Nephron progenitor cell (in vitro differentiated cells): Measurements from ENCODE around the gene ALDH5A1.
A peak's percentile ranks its signal among the peaks of the same experiment; 100 is the strongest.

Source experiments
- DNase-seq: peaks from one replicate; pipeline ENCODE4 v3.0.0; 2021
- H3K27ac Mint-ChIP-seq: 2 replicates; pipeline ENCODE4 v1.8.0; 2021; ENCODE audit warnings: mild to moderate bottlenecking, moderate library complexity, mixed read lengths
- H3K27me3 Mint-ChIP-seq: 2 replicates; pipeline ENCODE4 v1.8.0; 2021; ENCODE audit warnings: mild to moderate bottlenecking, low read depth, mixed read lengths; ENCODE audit not compliant: poor library complexity
- H3K36me3 Mint-ChIP-seq: 2 replicates; pipeline ENCODE4 v1.8.0; 2021; ENCODE audit warnings: low read depth, mixed read lengths
- H3K4me1 Mint-ChIP-seq: 2 replicates; pipeline ENCODE4 v1.8.0; 2021; ENCODE audit warnings: mixed read lengths
- H3K4me3 Mint-ChIP-seq: 2 replicates; pipeline ENCODE4 v1.8.0; 2021; ENCODE audit warnings: mild to moderate bottlenecking, moderate library complexity, mixed read lengths
- H3K9me3 Mint-ChIP-seq: 2 replicates; pipeline ENCODE4 v1.8.0; 2021; ENCODE audit warnings: mild to moderate bottlenecking, moderate library complexity, mixed read lengths
- TF ChIP-seq, protein P1 (sequence below): fragments of 200-600 bp; sonication (generic); IDR thresholded peaks from 2 replicates; pipeline ENCODE4 v1.5.0; 2021; ENCODE audit warnings: antibody characterized with exemption

Gene ALDH5A1

GRCh38 chr6:24568683-24569082 lies 73.9 kb downstream of the ALDH5A1 start:
- TF ChIP-seq, protein P1, sequence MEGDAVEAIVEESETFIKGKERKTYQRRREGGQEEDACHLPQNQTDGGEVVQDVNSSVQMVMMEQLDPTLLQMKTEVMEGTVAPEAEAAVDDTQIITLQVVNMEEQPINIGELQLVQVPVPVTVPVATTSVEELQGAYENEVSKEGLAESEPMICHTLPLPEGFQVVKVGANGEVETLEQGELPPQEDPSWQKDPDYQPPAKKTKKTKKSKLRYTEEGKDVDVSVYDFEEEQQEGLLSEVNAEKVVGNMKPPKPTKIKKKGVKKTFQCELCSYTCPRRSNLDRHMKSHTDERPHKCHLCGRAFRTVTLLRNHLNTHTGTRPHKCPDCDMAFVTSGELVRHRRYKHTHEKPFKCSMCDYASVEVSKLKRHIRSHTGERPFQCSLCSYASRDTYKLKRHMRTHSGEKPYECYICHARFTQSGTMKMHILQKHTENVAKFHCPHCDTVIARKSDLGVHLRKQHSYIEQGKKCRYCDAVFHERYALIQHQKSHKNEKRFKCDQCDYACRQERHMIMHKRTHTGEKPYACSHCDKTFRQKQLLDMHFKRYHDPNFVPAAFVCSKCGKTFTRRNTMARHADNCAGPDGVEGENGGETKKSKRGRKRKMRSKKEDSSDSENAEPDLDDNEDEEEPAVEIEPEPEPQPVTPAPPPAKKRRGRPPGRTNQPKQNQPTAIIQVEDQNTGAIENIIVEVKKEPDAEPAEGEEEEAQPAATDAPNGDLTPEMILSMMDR = no peak
- Mint-ChIP-seq H3K27me3 (peaks cover 11% of the 10 kb centered on the region), H3K4me3 (no peak overlapping the region), H3K36me3 (no peaks in the 10 kb centered on the region), H3K9me3 (no peaks in the 10 kb centered on the region), H3K27ac (no peak overlapping the region), H3K4me1 (no peaks in the 10 kb centered on the region)
- no peak for DNase-seq

- no peaks in the 10 kb centered on the region for H3K9me3 Mint-ChIP-seq
- no peaks in the 10 kb centered on the region for H3K36me3 Mint-ChIP-seq
- H3K27ac Mint-ChIP-seq = no peak overlapping the region
- no peaks in the 10 kb centered on the region for H3K4me1 Mint-ChIP-seq
- TF ChIP-seq, protein P1 = no peak
- DNase-seq = no peak
- no peak overlapping the region for H3K4me3 Mint-ChIP-seq
- H3K27me3 Mint-ChIP-seq = peaks cover 12% of the 10 kb centered on the region
Observed at GRCh38 chr6:24569811-24570210, 75.0 kb downstream of the ALDH5A1 start.

- no peak overlapping the region for H3K4me3 Mint-ChIP-seq
- TF ChIP-seq, protein P1 = no peak
- no peaks in the 10 kb centered on the region for H3K4me1 Mint-ChIP-seq
- H3K36me3 Mint-ChIP-seq = no peaks in the 10 kb centered on the region
- no peak overlapping the region for H3K27ac Mint-ChIP-seq
- peaks cover 11% of the 10 kb centered on the region for H3K27me3 Mint-ChIP-seq
- no peaks in the 10 kb centered on the region for H3K9me3 Mint-ChIP-seq
- DNase-seq = no peak
Observed at GRCh38 chr6:24571361-24571760, 76.6 kb downstream of the ALDH5A1 start.

GRCh38 chr6:24574809-24575208 lies 80.0 kb downstream of the ALDH5A1 start:
- Mint-ChIP-seq H3K4me3 (no peak overlapping the region), H3K9me3 (no peaks in the 10 kb centered on the region), H3K27me3 (peaks cover 24% of the 10 kb centered on the region), H3K4me1 (no peaks in the 10 kb centered on the region), H3K27ac (no peak overlapping the region), H3K36me3 (no peaks in the 10 kb centered on the region)
- TF ChIP-seq, protein P1 = no peak
- DNase-seq = no peak

DNA sequence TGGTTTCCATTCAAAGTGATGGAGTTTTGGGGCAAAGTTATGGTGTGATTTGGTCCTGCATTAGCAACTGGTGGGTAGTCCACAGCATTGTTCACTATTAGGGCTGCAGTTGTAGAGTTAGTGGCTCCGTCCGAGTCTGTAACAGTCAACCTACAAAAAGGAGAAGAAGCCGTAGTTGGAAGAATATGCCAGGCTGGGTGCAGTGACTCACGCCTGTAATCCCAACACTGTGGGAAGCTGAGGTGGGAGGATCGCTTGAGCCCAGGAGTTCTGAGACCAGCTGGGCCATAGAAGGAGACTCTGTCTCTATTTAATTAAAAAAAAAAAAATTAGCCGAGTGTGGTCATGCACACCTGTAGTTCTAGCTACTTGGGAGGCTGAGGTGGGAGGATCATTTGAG lies 81.7 kb downstream of the ALDH5A1 start:
- Mint-ChIP-seq H3K4me3 (no peak overlapping the region), H3K4me1 (no peaks in the 10 kb centered on the region), H3K27ac (no peak overlapping the region), H3K9me3 (no peaks in the 10 kb centered on the region), H3K36me3 (no peaks in the 10 kb centered on the region), H3K27me3 (peaks cover 23% of the 10 kb centered on the region)
- TF ChIP-seq, protein P1 = no peak
- no peak for DNase-seq

DNA sequence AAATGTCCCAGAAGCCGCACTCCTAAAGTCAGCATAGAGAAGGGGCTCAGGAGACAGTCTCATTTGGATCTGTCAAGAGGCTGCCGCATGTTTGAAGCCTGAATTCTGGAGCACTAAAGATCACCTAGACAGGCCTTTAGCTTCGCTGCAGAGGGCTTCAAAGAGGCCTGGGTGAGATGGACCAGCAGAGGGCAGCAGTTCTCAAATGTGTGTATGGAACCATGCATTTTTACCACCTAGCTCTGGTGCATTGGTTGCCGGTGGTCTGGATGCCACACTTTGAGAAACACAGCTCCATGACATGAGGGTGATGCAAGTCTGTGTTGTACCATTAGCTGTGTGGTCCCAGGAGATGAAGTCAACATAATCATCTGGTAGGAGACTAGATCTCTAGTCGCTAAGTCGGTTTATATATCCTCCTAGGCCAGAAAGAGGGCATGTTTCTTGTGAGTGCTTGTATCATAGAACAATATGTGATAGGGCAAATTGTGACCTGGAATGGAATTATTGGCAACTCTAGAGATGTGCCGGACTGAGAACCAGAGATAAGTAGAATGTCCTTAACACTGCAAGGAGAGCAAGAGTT lies 86.4 kb downstream of the ALDH5A1 start:
- no peaks in the 10 kb centered on the region for H3K36me3 Mint-ChIP-seq
- H3K4me1 Mint-ChIP-seq = peaks cover 14% of the 10 kb centered on the region
- TF ChIP-seq, protein P1 = peak; percentile 74
- H3K27me3 Mint-ChIP-seq = peaks cover 25% of the 10 kb centered on the region
- DNase-seq = peak; percentile 83
- no peak overlapping the region for H3K4me3 Mint-ChIP-seq
- no peak overlapping the region for H3K27ac Mint-ChIP-seq
- no peaks in the 10 kb centered on the region for H3K9me3 Mint-ChIP-seq
